ENCODE results near the gene FCGBP. TPM values are rescaled to one million over a fixed set of nuclear protein-coding genes. Genes with fewer than 3 reads are reported as not detected.
"Not testable (repeated sequence)": the region's sequence is repeated elsewhere in the genome, so short reads cannot be mapped to it uniquely, and the experiment has no call there.

Gene FCGBP
- total RNA-seq, 1 experiment from 2014 or later = 0.80 TPM

GRCh38 chr19:39906820-39907611 lies 27.4 kb downstream of the FCGBP start:
- ATAC-seq (no peak), DNase-seq (no peak)
- BruUV-seq (replicated peaks) = no TSS peak
- Histone ChIP-seq H3K9ac (ENCODE audit: low read length) (no peak overlapping the region), H2AFZ (ENCODE audit: low read length) (no peak overlapping the region), H3K9me3 (ENCODE audit: low read length) (no peaks in the 10 kb centered on the region), H3K9me2 (replicated peaks; ENCODE audit: low read length) (no peaks in the 10 kb centered on the region), H3K79me2 (ENCODE audit: low read length) (no peaks in the 10 kb centered on the region), H3K27me3 (ENCODE audit: low read length) (no peaks in the 10 kb centered on the region), H3K4me1 (ENCODE audit: insufficient read depth, low read length) (peaks cover 3% of the 10 kb centered on the region; the same call in 1 of the 2 replicates), H4K20me1 (ENCODE audit: low read length) (no peaks in the 10 kb centered on the region), H3K36me3 (ENCODE audit: low read depth, low read length) (no peaks in the 10 kb centered on the region), H3K4me3 (ENCODE audit: low read length) (no peak overlapping the region), H3F3A (ENCODE audit: low read length, unreplicated experiment) (no peaks in the 10 kb centered on the region), H3K27ac (ENCODE audit: low read length) (no peak overlapping the region), H3K4me2 (ENCODE audit: low read length) (no peak overlapping the region)
- intact Hi-C loops (cut with micrococcal nuclease) = loop anchor here (10.0 kb wide), 1 partner anchor 68 kb away; the partner anchor contains the start of gene PSMC4
- POLR2A ChIA-PET (ENCODE audit: unreplicated experiment) = no interaction called here
- TF ChIP-seq EZH2phosphoT487 (IDR thresholded peaks at IDR 0.05; ENCODE audit: borderline replicate concordance, low read length) (no peak), CTCF (conservative IDR thresholded peaks at IDR 0.05; ENCODE audit: low read depth, low read length) (no peak), EZH2 (IDR thresholded peaks at IDR 0.05; ENCODE audit: low read length, unreplicated experiment) (no peak)
- CTCF ChIA-PET = no interaction called here

- no peak overlapping the region for H3K4me3 ChIP-seq (ENCODE audit: low read length)
- no peaks in the 10 kb centered on the region for H3K36me3 ChIP-seq (ENCODE audit: low read depth, low read length)
- ChIA-PET POLR2A (ENCODE audit: unreplicated experiment) (no interaction called here), CTCF (no interaction called here)
- no peaks in the 10 kb centered on the region for H3K27me3 ChIP-seq (ENCODE audit: low read length)
- no peaks in the 10 kb centered on the region for H3K9me2 ChIP-seq (replicated peaks; ENCODE audit: low read length)
- H4K20me1 ChIP-seq (ENCODE audit: low read length) = no peaks in the 10 kb centered on the region
- intact Hi-C loops (cut with micrococcal nuclease) = loop anchor here (10.0 kb wide), 1 partner anchor 69 kb away; the partner anchor contains the start of gene PSMC4
- no peaks in the 10 kb centered on the region for H3F3A ChIP-seq (ENCODE audit: low read length, unreplicated experiment)
- H3K9me3 ChIP-seq (ENCODE audit: low read length) = no peaks in the 10 kb centered on the region
- no peak overlapping the region for H3K27ac ChIP-seq (ENCODE audit: low read length)
- H3K4me1 ChIP-seq (ENCODE audit: insufficient read depth, low read length) = peaks cover 3% of the 10 kb centered on the region; the same call in 1 of the 2 replicates
- H3K4me2 ChIP-seq (ENCODE audit: low read length) = no peak overlapping the region
- no peak overlapping the region for H3K9ac ChIP-seq (ENCODE audit: low read length)
- DNase-seq (no peak), ATAC-seq (no peak)
- H2AFZ ChIP-seq (ENCODE audit: low read length) = no peak overlapping the region
- TF ChIP-seq EZH2 (IDR thresholded peaks at IDR 0.05; ENCODE audit: low read length, unreplicated experiment) (no peak), CTCF (conservative IDR thresholded peaks at IDR 0.05; ENCODE audit: low read depth, low read length) (no peak), EZH2phosphoT487 (IDR thresholded peaks at IDR 0.05; ENCODE audit: borderline replicate concordance, low read length) (no peak)
- H3K79me2 ChIP-seq (ENCODE audit: low read length) = no peaks in the 10 kb centered on the region
- BruUV-seq (replicated peaks) = no TSS peak
Measured at GRCh38 chr19:39906283-39906682, 28.2 kb downstream of the FCGBP start.

DNA sequence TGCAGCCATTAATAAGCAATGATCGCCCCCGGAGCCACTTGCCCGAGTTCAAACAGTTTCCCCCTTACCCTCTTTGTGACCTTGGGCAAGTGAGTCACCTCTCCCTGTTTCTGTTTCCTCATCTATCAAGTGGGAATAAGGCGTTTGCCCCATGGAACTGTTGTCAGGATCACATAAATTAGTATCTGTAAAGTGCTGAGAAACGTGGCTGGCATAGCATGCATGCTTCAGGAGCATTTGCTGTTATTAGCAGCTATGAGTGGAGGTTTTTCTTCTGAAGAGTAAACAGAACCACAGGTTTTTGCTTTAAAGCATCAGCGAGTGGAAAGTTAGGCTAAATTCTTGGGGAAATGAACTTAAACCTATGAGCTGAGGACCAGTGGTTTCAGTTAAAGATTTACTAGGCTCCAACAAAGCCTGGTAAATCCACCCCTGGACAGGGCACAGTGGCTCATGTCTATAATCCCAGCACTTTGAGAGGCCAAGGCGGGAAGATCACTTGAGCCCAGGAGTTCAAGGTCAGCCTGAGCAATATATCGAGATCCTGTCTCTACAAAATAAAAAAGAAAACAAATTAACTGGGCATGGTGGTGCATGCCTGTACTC lies 30.8 kb downstream of the FCGBP start:
- H3K9me2 ChIP-seq (replicated peaks; ENCODE audit: low read length); H4K20me1 ChIP-seq (ENCODE audit: low read length); POLR2A ChIA-PET (ENCODE audit: unreplicated experiment); H3K9me3 ChIP-seq (ENCODE audit: low read length); H3K4me1 ChIP-seq (ENCODE audit: insufficient read depth, low read length); H3K79me2 ChIP-seq (ENCODE audit: low read length); H3K27ac ChIP-seq (ENCODE audit: low read length); H3K9ac ChIP-seq (ENCODE audit: low read length); BruUV-seq (replicated peaks); H2AFZ ChIP-seq (ENCODE audit: low read length); DNase-seq; ATAC-seq; CTCF ChIA-PET; H3K4me3 ChIP-seq (ENCODE audit: low read length); H3K27me3 ChIP-seq (ENCODE audit: low read length); H3K36me3 ChIP-seq (ENCODE audit: low read depth, low read length); H3F3A ChIP-seq (ENCODE audit: low read length, unreplicated experiment); H3K4me2 ChIP-seq (ENCODE audit: low read length): not testable (repeated sequence)
- intact Hi-C loops (cut with micrococcal nuclease) = loop anchor here (10.0 kb wide), 1 partner anchor 71 kb away; the partner anchor contains the start of gene PSMC4

GRCh38 chr19:39902326-39902725 lies 32.1 kb downstream of the FCGBP start:
- H3K4me3 ChIP-seq (ENCODE audit: low read length); H3K4me1 ChIP-seq (ENCODE audit: insufficient read depth, low read length); H3K36me3 ChIP-seq (ENCODE audit: low read depth, low read length); POLR2A ChIA-PET (ENCODE audit: unreplicated experiment); H4K20me1 ChIP-seq (ENCODE audit: low read length); BruUV-seq (replicated peaks); H3K9me2 ChIP-seq (replicated peaks; ENCODE audit: low read length); H3K4me2 ChIP-seq (ENCODE audit: low read length); CTCF ChIA-PET; H3K9ac ChIP-seq (ENCODE audit: low read length); H3F3A ChIP-seq (ENCODE audit: low read length, unreplicated experiment); H3K27ac ChIP-seq (ENCODE audit: low read length); ATAC-seq; H3K79me2 ChIP-seq (ENCODE audit: low read length); H3K27me3 ChIP-seq (ENCODE audit: low read length); H3K9me3 ChIP-seq (ENCODE audit: low read length); DNase-seq; H2AFZ ChIP-seq (ENCODE audit: low read length): not testable (repeated sequence)
- intact Hi-C loops (cut with micrococcal nuclease) = loop anchor here (10.0 kb wide), 1 partner anchor 72 kb away; the partner anchor contains the start of gene PSMC4

DNA sequence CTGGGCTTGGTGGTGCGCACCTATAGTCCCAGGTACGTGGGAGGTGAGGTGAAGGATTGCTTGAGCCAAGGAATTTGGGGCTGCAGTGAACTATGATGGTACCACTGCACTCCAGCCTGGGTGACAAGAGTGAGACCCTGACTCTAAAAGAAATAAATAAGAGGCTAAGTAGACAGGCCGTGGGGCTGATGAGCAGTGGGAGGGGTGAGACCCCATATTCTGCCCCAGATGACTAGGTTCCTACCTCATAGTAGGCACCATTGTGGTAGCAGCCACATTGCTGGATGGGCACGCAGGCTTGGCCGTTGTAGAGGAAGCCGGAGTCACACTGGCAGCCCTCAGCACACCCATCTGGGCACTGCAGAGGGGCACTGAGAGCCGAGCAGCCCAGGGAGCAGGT lies 32.8 kb downstream of the FCGBP start:
- H3K27me3 ChIP-seq (ENCODE audit: low read length); H3K4me1 ChIP-seq (ENCODE audit: insufficient read depth, low read length); H3K79me2 ChIP-seq (ENCODE audit: low read length); H3K9ac ChIP-seq (ENCODE audit: low read length); H3K36me3 ChIP-seq (ENCODE audit: low read depth, low read length); BruUV-seq (replicated peaks); H2AFZ ChIP-seq (ENCODE audit: low read length); H3K4me2 ChIP-seq (ENCODE audit: low read length); H4K20me1 ChIP-seq (ENCODE audit: low read length); DNase-seq; ATAC-seq; H3K9me3 ChIP-seq (ENCODE audit: low read length); H3K27ac ChIP-seq (ENCODE audit: low read length); H3K4me3 ChIP-seq (ENCODE audit: low read length); H3F3A ChIP-seq (ENCODE audit: low read length, unreplicated experiment); H3K9me2 ChIP-seq (replicated peaks; ENCODE audit: low read length); POLR2A ChIA-PET (ENCODE audit: unreplicated experiment); CTCF ChIA-PET: not testable (repeated sequence)
- intact Hi-C loops (cut with micrococcal nuclease) = loop anchor here (10.0 kb wide), 1 partner anchor 73 kb away; the partner anchor contains the start of gene PSMC4
